Measurements from ENCODE around the gene XRCC2. TPM values are rescaled to one million over a fixed set of nuclear protein-coding genes. Genes with fewer than 3 reads are reported as not detected.

Gene XRCC2
- total and polyA plus RNA-seq, 7 donors, result 0.23 to 2.2 (median 0.34) TPM; not detected in 1

DNA sequence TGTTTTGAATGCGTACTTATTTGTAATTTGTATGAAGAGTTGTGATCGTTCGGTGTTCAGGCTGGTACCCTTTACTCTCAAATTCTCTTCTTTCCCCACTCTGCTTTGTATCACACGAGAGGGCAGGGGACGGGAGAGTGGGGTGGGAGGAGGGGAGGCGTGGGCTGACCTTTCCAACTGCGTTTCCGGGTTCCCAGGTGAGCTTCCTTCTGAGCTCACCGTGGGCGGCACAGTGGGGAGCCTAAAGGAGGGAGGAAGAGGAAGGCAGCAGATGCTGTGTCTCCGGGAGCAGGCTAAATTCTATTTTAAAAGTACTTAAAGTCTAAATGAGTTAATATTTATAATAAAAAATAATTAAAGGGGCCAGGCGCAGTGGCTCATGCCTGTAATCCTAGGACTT lies 7.4 kb upstream of the XRCC2 start:
- intact Hi-C loops (cut with DNase I), result no loop called here
- Histone ChIP-seq H3K36me3 (no peaks in the 10 kb centered on the region), H3K4me1 (no peaks in the 10 kb centered on the region), H3K27me3 (no peaks in the 10 kb centered on the region), H3K4me3 (no peak overlapping the region), H3K27ac (no peak overlapping the region), H3K9me3 (no peaks in the 10 kb centered on the region)
- TF ChIP-seq POLR2A (IDR thresholded peaks at IDR 0.05) (no peak), POLR2AphosphoS5 (IDR thresholded peaks at IDR 0.05) (no peak), EP300 (IDR thresholded peaks at IDR 0.05) (no peak)
- TF ChIP-seq, protein P1, sequence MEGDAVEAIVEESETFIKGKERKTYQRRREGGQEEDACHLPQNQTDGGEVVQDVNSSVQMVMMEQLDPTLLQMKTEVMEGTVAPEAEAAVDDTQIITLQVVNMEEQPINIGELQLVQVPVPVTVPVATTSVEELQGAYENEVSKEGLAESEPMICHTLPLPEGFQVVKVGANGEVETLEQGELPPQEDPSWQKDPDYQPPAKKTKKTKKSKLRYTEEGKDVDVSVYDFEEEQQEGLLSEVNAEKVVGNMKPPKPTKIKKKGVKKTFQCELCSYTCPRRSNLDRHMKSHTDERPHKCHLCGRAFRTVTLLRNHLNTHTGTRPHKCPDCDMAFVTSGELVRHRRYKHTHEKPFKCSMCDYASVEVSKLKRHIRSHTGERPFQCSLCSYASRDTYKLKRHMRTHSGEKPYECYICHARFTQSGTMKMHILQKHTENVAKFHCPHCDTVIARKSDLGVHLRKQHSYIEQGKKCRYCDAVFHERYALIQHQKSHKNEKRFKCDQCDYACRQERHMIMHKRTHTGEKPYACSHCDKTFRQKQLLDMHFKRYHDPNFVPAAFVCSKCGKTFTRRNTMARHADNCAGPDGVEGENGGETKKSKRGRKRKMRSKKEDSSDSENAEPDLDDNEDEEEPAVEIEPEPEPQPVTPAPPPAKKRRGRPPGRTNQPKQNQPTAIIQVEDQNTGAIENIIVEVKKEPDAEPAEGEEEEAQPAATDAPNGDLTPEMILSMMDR (IDR thresholded peaks at IDR 0.05), result no peak
- DNase-seq, result no peak
- WGBS, 2 donors, result 70 to 71% methylated on average over 12 of the region's 12 CpGs

DNA sequence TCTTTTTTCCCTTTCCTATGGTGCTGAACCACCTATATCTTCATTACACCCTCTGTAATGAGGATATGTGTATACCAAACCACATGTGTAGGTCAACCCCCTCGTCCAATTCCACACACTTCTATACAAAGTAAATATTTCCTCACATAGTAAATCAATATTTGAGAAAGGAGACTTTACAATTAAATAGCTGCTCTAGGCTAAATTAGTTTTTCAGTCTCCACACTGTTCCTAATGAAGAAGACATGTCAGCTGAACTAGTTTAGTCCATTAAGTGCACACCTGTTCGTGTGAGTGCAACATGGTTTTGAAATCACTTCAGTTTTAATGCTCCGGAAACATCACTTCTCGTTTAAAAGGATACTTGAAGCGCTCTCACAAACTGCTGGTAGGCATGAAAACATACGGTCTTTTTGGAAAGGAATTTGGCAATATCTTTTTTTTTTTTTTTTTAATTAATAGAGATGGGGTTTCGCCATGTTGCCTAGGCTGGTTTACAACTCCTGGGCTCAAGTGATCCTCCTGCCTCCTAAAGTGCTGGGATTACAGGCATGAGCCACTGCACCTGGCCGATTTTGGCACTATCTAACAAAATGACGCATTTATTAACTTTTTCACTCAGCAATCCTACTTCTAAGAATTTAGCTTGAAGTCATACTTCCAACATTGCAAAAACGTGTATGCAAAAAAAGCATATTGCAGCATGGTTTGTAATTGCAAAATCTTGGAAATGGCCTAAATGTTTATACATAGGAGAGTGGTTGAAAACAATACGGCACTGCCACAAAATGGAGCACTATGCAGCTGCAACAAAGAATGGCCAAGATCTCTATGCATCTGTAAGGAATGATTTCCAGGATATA lies 2.1 kb upstream of the XRCC2 start:
- Histone ChIP-seq H3K27me3 (no peaks in the 10 kb centered on the region), H3K4me3 (no peak overlapping the region), H3K27ac (no peak overlapping the region), H3K36me3 (no peaks in the 10 kb centered on the region), H3K4me1 (peaks cover 0 to 12% (median 10%) of the 10 kb centered on the region in 4 donors), H3K9me3 (no peaks in the 10 kb centered on the region)
- DNase-seq, result no peak
- intact Hi-C loops (cut with DNase I), result loop anchor here (5.0 to 10.0 kb wide), 2 partner anchors 79 to 363 kb away; partner anchors contain the start of gene ACTR3B
- TF ChIP-seq, protein P1 (IDR thresholded peaks at IDR 0.05), result no peak
- TF ChIP-seq EP300 (IDR thresholded peaks at IDR 0.05), result no peak
- WGBS, 2 donors, result 50 to 76% methylated on average over 11 of the region's 11 CpGs

DNA sequence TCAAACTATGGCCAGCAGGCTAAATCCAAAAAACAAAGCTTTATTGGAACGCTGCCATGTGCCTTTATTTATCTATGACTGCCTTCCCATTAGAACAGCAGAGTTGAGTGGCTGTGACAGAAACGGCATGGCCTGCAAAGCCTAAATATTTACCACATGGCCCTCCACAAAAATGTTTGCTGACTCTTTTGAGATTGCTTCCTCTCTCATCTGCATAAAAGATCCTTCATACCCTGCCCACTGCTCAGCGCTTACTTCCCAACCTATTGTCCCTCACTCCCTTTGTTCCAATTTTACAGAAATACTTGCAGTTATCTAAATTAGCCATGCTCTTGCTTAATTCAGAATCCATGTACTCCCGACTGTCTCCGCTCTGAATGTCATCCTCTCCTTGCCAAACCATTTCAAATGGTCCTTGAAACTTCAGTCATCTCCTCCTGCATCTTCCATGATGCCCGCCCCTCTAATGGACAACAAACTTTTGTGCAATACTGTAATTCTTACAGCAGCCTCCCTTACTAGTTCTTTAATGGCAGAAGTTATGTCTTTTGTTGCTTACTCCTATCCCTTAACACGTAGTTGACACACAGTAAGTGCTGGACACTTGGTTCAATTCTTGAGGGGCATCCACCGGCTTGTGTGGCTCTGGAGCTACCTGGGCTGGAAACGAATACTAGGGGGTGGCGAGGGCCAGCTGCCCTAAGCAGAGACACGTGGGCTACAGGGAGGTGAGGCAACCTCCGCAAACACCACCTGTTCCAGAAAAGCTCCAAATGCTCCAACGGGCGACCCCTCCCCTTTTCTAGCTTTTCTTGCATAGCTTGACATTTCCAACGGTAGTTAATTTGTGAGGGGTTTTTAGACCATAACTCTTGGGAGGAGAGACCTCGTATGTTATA lies 832 bp downstream of the XRCC2 start:
- DNase-seq, result no peak
- no peak overlapping the region for H3K27ac ChIP-seq
- TF ChIP-seq EP300 (IDR thresholded peaks at IDR 0.05) (no peak), POLR2AphosphoS5 (IDR thresholded peaks at IDR 0.05) (no peak), POLR2A (IDR thresholded peaks at IDR 0.05) (no peak)
- TF ChIP-seq, protein P1 (IDR thresholded peaks at IDR 0.05), result no peak

DNA sequence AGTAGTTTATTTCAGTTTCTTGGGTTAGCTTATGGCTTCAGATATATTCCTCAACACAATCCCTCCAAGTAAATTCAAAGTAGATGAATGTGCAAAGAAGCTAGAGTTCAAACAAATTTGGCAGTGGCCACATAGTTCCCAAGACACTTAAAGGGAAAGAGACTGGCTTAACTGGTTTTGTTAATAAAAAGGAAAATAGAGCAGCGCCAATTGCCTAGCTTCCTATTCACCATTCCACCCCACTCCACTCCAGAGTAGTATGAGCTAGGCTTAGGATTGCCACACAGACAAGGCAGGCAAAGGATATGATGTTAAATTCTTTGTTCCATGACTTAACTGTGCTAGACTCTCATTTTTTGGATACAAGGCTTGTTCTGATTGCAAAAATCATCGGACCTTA lies 2.0 kb downstream of the XRCC2 start:
- 88 to 94% methylated on average over 2 of the region's 2 CpGs for WGBS, 2 donors
- intact Hi-C loops (cut with DNase I), result loop anchor here (10.0 kb wide), 1 partner anchor 359 kb away; no protein-coding TSS in a partner anchor
- Histone ChIP-seq H3K9me3 (no peaks in the 10 kb centered on the region), H3K27ac (no peak overlapping the region), H3K36me3 (no peaks in the 10 kb centered on the region), H3K4me1 (peaks cover 0 to 12% (median 10%) of the 10 kb centered on the region in 4 donors), H3K4me3 (no peak overlapping the region), H3K27me3 (no peaks in the 10 kb centered on the region)
- TF ChIP-seq POLR2AphosphoS5 (IDR thresholded peaks at IDR 0.05) (no peak), POLR2A (IDR thresholded peaks at IDR 0.05) (no peak), EP300 (IDR thresholded peaks at IDR 0.05) (no peak)
- TF ChIP-seq, protein P1 (IDR thresholded peaks at IDR 0.05), result no peak
- DNase-seq, result no peak

More for the DNA sequence above, 832 bp downstream of the XRCC2 start:
- intact Hi-C loops (cut with DNase I), result loop anchor here (5.0 to 10.0 kb wide), 2 partner anchors 82 to 360 kb away; partner anchors contain the start of gene ACTR3B
- H3K4me1 ChIP-seq, result peaks cover 0 to 12% (median 10%) of the 10 kb centered on the region in 4 donors
- H3K9me3 ChIP-seq, result no peaks in the 10 kb centered on the region
- 15 to 19% methylated on average over 16 of the region's 16 CpGs for WGBS, 2 donors
- no peaks in the 10 kb centered on the region for H3K27me3 ChIP-seq
- H3K36me3 ChIP-seq, result no peaks in the 10 kb centered on the region
- peak overlapping the region; percentile 42 to 79 (median 60) for H3K4me3 ChIP-seq

Data from sigmoid colon (tissue), 7 donors.